Progenitor cell of endocrine pancreas (in vitro differentiated cells): Measurements from ENCODE around the gene CARS2. TPM values are rescaled to one million over a fixed set of nuclear protein-coding genes. Genes with fewer than 3 reads are reported as not detected.

ENCODE experiments used
- DNase-seq: peaks from one replicate; pipeline ENCODE4 v3.0.0; 2021; ENCODE audit warnings: low spot score; ENCODE audit not compliant: unreplicated experiment
- H3K27ac Mint-ChIP-seq: 2 replicates; pipeline ENCODE4 v1.8.0; 2021; ENCODE audit warnings: mild to moderate bottlenecking, moderate library complexity, mixed read lengths
- H3K27me3 Mint-ChIP-seq: 2 replicates; pipeline ENCODE4 v1.8.0; 2021; ENCODE audit warnings: mixed read lengths
- H3K36me3 Mint-ChIP-seq: 2 replicates; pipeline ENCODE4 v1.8.0; 2022; ENCODE audit warnings: mixed read lengths; ENCODE audit not compliant: insufficient read depth
- H3K4me1 Mint-ChIP-seq: 2 replicates; pipeline ENCODE4 v1.8.0; 2021; ENCODE audit warnings: low read depth, mixed read lengths
- H3K4me3 Mint-ChIP-seq: 2 replicates; pipeline ENCODE4 v1.8.0; 2021; ENCODE audit warnings: low read depth, mild to moderate bottlenecking, moderate library complexity, mixed read lengths
- H3K9me3 Mint-ChIP-seq: 2 replicates; pipeline ENCODE4 v1.8.0; 2021; ENCODE audit warnings: low read depth, mixed read lengths
- total RNA-seq: library from RNA; stranded (reverse); gene quantifications from 2 replicates; pipeline ENCODE4 v1.2.1, GENCODE V29; 2021
- TF ChIP-seq, protein P1 (sequence below): fragments of 200-600 bp; sonication (generic); IDR thresholded peaks from one replicate; pipeline ENCODE4 v1.5.0; 2021; ENCODE audit warnings: antibody characterized with exemption, mild to moderate bottlenecking; ENCODE audit not compliant: unreplicated experiment

CARS2 gene
- total RNA-seq, 1 donor from 2014 or later, result 90.4 TPM

DNA sequence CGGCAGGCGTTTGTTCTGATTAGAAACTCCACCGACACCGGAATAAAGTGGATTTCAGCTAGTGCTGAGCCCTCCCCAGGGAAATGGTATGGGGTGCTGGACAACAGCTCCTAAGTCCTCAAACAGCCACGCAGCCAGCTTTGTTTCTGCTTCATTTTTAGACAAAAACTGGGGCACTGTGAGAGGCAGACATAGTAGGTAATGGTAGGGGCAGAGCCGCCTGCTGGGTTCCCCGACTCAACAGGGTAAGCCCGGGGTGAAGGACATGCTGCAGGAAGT is 39.7 kb downstream of the CARS2 start:
- Mint-ChIP-seq H3K27ac (no peak overlapping the region), H3K4me1 (no peaks in the 10 kb centered on the region), H3K36me3 (peaks cover 62% of the 10 kb centered on the region), H3K27me3 (no peaks in the 10 kb centered on the region), H3K9me3 (peaks cover 15% of the 10 kb centered on the region), H3K4me3 (no peak overlapping the region)
- no peak for DNase-seq
- TF ChIP-seq, protein P1, sequence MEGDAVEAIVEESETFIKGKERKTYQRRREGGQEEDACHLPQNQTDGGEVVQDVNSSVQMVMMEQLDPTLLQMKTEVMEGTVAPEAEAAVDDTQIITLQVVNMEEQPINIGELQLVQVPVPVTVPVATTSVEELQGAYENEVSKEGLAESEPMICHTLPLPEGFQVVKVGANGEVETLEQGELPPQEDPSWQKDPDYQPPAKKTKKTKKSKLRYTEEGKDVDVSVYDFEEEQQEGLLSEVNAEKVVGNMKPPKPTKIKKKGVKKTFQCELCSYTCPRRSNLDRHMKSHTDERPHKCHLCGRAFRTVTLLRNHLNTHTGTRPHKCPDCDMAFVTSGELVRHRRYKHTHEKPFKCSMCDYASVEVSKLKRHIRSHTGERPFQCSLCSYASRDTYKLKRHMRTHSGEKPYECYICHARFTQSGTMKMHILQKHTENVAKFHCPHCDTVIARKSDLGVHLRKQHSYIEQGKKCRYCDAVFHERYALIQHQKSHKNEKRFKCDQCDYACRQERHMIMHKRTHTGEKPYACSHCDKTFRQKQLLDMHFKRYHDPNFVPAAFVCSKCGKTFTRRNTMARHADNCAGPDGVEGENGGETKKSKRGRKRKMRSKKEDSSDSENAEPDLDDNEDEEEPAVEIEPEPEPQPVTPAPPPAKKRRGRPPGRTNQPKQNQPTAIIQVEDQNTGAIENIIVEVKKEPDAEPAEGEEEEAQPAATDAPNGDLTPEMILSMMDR, result no peak

DNA sequence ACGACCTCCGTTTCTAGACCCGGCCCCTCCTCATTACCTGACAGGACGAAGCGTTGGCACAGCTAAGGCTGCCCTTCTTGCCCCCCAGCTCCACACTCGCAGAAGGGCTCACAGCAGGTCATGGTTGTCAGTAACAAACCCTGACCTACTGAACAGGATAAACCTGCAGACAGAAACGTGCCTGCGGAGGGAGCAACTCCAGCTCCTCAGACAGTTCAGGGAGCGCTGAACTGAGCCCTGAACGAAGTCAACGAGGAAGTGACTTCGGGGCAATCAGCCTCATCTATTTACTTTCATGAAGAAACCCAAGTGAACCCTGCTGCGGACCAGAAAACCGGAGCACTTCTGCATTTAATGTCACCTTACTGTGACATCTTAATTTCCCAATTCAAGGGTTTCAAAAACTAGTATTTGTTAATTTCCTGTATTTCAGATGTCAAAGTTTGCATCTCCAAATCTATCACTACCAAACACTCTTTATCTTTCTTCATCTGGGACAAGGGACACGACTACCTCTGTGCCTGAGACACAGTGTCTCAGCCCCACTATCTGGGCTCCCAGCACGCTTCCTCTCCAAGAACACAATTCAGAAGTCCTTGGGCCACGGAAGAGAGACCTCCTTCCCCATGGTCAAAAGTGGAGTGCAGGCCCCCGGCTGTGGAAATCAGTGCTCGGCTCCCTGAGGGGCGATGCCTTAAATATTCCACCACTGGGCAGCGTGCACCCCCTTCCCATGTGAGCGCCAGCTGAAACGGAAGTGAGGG is 40.2 kb downstream of the CARS2 start:
- Mint-ChIP-seq H3K9me3 (peaks cover 10% of the 10 kb centered on the region), H3K4me1 (no peaks in the 10 kb centered on the region), H3K27me3 (no peaks in the 10 kb centered on the region), H3K36me3 (peaks cover 61% of the 10 kb centered on the region), H3K27ac (no peak overlapping the region), H3K4me3 (no peak overlapping the region)
- no peak for DNase-seq
- TF ChIP-seq, protein P1, result no peak

DNA sequence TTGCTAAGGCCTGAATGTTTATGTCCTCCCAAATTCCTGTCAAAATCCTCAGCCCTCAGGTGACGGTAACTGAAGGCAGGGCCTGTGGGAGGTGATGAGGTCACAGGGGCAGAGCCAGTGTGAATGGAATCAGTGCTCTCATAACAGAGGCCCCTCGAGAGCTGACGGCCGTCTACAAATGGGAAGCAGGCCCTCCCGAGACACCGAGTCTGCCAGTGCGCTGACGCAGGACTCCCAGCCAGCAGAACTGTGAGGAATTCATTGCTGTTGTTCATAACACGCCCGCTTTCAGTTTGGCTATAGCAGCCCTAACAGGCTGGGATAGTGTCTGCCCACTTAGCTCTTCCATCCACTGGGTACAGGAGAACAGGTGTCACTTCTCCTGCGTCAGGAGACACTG is 41.2 kb downstream of the CARS2 start:
- H3K27me3 Mint-ChIP-seq, result no peaks in the 10 kb centered on the region
- no peaks in the 10 kb centered on the region for H3K4me1 Mint-ChIP-seq
- H3K27ac Mint-ChIP-seq, result no peak overlapping the region
- H3K9me3 Mint-ChIP-seq, result peaks cover 15% of the 10 kb centered on the region
- DNase-seq, result no peak
- H3K36me3 Mint-ChIP-seq, result peaks cover 57% of the 10 kb centered on the region
- H3K4me3 Mint-ChIP-seq, result no peak overlapping the region
- TF ChIP-seq, protein P1, result no peak

DNA sequence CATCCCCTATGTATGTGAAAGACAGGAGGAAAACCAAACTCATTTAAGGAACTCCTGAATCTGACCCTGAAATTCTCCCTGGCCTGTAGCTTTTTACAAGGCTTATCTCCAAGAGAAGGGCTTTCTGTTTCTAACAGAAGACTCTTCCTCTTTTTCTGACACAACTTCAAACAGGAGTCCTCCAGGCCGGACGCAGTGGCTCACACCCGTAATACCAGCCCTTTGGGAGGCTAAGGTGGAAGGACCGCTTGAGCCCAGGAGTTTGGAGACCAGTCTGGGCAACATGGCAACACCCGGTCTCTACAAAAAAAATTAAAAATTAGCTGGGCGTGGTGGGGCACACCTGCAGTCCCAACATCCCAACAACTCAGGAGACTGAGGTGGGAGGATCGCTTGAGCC is 41.9 kb downstream of the CARS2 start:
- H3K4me3 Mint-ChIP-seq, result no peak overlapping the region
- H3K4me1 Mint-ChIP-seq, result no peaks in the 10 kb centered on the region
- TF ChIP-seq, protein P1, result no peak
- peaks cover 58% of the 10 kb centered on the region for H3K36me3 Mint-ChIP-seq
- H3K9me3 Mint-ChIP-seq, result peaks cover 20% of the 10 kb centered on the region
- no peak for DNase-seq
- H3K27me3 Mint-ChIP-seq, result no peaks in the 10 kb centered on the region
- peak overlapping the region; percentile 59 for H3K27ac Mint-ChIP-seq

DNA sequence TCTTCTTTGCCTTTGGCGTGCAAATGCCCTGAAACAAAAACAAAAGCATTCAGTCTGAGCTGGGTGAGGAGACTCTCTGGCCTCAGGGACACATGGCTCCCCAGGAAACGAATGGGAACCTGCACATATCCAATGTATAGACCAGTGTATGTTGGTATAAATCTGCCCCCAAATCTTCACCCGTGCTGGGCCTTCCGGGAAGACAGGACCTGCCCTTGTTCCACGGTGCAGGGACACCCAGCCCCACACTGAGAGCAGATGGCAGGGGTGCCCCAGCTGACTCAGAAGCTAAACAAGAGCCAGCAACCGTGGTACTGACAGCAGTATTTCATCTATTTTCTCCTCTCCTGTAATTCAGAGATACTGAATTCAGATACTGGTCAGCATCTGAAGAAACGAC is 42.4 kb downstream of the CARS2 start:
- TF ChIP-seq, protein P1, result no peak
- Mint-ChIP-seq H3K27me3 (no peaks in the 10 kb centered on the region), H3K4me3 (no peak overlapping the region), H3K27ac (no peak overlapping the region), H3K4me1 (no peaks in the 10 kb centered on the region), H3K36me3 (peaks cover 56% of the 10 kb centered on the region), H3K9me3 (peaks cover 21% of the 10 kb centered on the region)
- DNase-seq, result no peak
